HCT116 (cell line): ENCODE data around the gene GRIN3B. TPM values are rescaled to one million over a fixed set of nuclear protein-coding genes. Genes with fewer than 3 reads are reported as not detected.

Experiments used
- ATAC-seq: fragments of 200-7000 bp; cut with Tn5 transposase; 2 replicates; pipeline ENCODE4 v1.9.1; 2020; ENCODE audit warnings: mild to moderate bottlenecking, moderate library complexity
- BruUV-seq: library from RNA; stranded (reverse); fragments of 400-500 nt; replicated peaks from 2 replicates; lab custom pipeline; 2021; lab: Mats Ljungman, UMichigan
- CTCF ChIA-PET: fragments of 300-600 bp; sonication (Branson Sonifier 250); formaldehyde crosslinking; loops from one replicate; lab custom pipeline; 2021; ENCODE audit warnings: antibody characterized with exemption; lab: Charles Lee
- POLR2A ChIA-PET: fragments of 300-600, 350-600 bp; sonication (Branson Sonifier 250); formaldehyde crosslinking; loops from one replicate; lab custom pipeline; 2021; ENCODE audit warnings: antibody characterized with exemption; lab: Charles Lee
- RAD21 ChIA-PET, 2 experiments: fragments of 300-600 bp; sonication (Branson Sonifier 250); formaldehyde crosslinking; loops; one replicate each; lab custom pipeline; 2023; ENCODE audit warnings: low total read pairs in 2 of 2; ENCODE audit not compliant: uncharacterized antibody in 2 of 2, unreplicated experiment in 2 of 2, low non-redundant PET in 1 of 2; lab: Charles Lee
- DNase-seq: peaks from one replicate; pipeline ENCODE4 v3.0.0-alpha.2; 2010; ENCODE audit warnings: low read depth, low spot score
- H2AFZ ChIP-seq: fragments of 200-600 bp; shearing (Covaris generic), sonication (generic); 2 replicates; pipeline ENCODE4 v1.6.1; 2017; ENCODE audit warnings: low read depth, mixed run types, mixed read lengths, antibody characterized with exemption, low read length; ENCODE audit not compliant: poor library complexity, severe bottlenecking
- H3K27ac ChIP-seq: 2 replicates; pipeline ENCODE4 v1.5.1; 2012; ENCODE audit warnings: low read depth, low read length
- H3K27me3 ChIP-seq: fragments of 200-600 bp; sonication (generic); 2 replicates; pipeline ENCODE4 v1.6.1; 2016; ENCODE audit warnings: mixed run types, low read length, mixed read lengths; ENCODE audit not compliant: insufficient read depth
- H3K36me3 ChIP-seq, 2 experiments: fragments of 200-500 bp in 1 of 2; fragments of 200-600 bp in 1 of 2; sonication (Bioruptor generic) in 1 of 2; sonication (generic) in 1 of 2; 2 replicates each; pipeline versions ENCODE4 v1.5.1 to v1.6.1; 2014 to 2016; ENCODE audit warnings: low read length in 2 of 2, inconsistent platforms in 1 of 2, mixed read lengths in 1 of 2, mixed run types in 1 of 2; ENCODE audit not compliant: insufficient read depth in 2 of 2, control insufficient read depth in 1 of 2
- H3K4me1 ChIP-seq, 2 experiments: fragments of 200-600 bp in 1 of 2; sonication (generic) in 1 of 2; 2 replicates each; pipeline versions ENCODE4 v1.5.1 to v1.6.1; 2012 to 2017; ENCODE audit warnings: low read length in 2 of 2, inconsistent platforms in 1 of 2, mild to moderate bottlenecking in 1 of 2, mixed read lengths in 1 of 2, mixed run types in 1 of 2, moderate library complexity in 1 of 2; ENCODE audit not compliant: insufficient read depth in 2 of 2, control insufficient read depth in 1 of 2
- H3K4me2 ChIP-seq: fragments of 200-600 bp; sonication (generic); 2 replicates; pipeline ENCODE4 v1.6.1; 2017; ENCODE audit warnings: mixed run types, low read length, mixed read lengths
- H3K4me3 ChIP-seq, 2 experiments: fragments of 200-600 bp in 1 of 2; sonication (generic) in 1 of 2; replicated peaks in 1 of 2; 2 replicates each; pipeline ENCODE4 v1.5.1; 2011 to 2016; ENCODE audit warnings: low read length in 2 of 2, control low read depth in 1 of 2, low read depth in 1 of 2, mild to moderate bottlenecking in 1 of 2, mixed read lengths in 1 of 2, mixed run types in 1 of 2
- H3K79me2 ChIP-seq: fragments of 200-600 bp; sonication (generic); 2 replicates; pipeline ENCODE4 v1.6.1; 2017; ENCODE audit warnings: mild to moderate bottlenecking, mixed run types, low read length, moderate library complexity, mixed read lengths; ENCODE audit not compliant: insufficient read depth
- H3K9ac ChIP-seq: fragments of 200-600 bp; sonication (generic); 2 replicates; pipeline ENCODE4 v1.6.1; 2016; ENCODE audit warnings: low read length, mixed read lengths
- H3K9me2 ChIP-seq: fragments of 200-600 bp; sonication (generic), shearing (Covaris generic); 2 replicates; pipeline ENCODE4 v1.6.1; 2017; ENCODE audit warnings: mixed run types, mild to moderate bottlenecking, moderate library complexity; ENCODE audit not compliant: insufficient read depth
- H3K9me3 ChIP-seq, 2 experiments: fragments of 200-500 bp in 1 of 2; fragments of 200-600 bp in 1 of 2; sonication (Bioruptor generic) in 1 of 2; sonication (generic) in 1 of 2; 2 replicates each; pipeline ENCODE4 v1.6.1; 2014 to 2017; ENCODE audit warnings: low read length in 2 of 2, mixed read lengths in 2 of 2, inconsistent platforms in 1 of 2, low read depth in 1 of 2, mild to moderate bottlenecking in 1 of 2, mixed run types in 1 of 2, moderate library complexity in 1 of 2; ENCODE audit not compliant: control insufficient read depth in 1 of 2, insufficient read depth in 1 of 2
- H4K20me1 ChIP-seq: fragments of 200-600 bp; sonication (generic), shearing (Covaris generic); 2 replicates; pipeline ENCODE4 v1.6.1; 2017; ENCODE audit warnings: mixed run types, mild to moderate bottlenecking, moderate library complexity; ENCODE audit not compliant: insufficient read depth
- ELF1 ChIP-seq: IDR thresholded peaks from 2 replicates; pipeline ENCODE4 v1.6.1; 2012; ENCODE audit warnings: low read depth, borderline replicate concordance
- EZH2phosphoT487 ChIP-seq: fragments of 200-600 bp; IDR thresholded peaks from 2 replicates; pipeline ENCODE4 v1.6.1; 2018; ENCODE audit warnings: antibody characterized with exemption, borderline replicate concordance
- POLR2AphosphoS5 ChIP-seq: IDR thresholded peaks from 2 replicates; pipeline ENCODE4 v1.6.1; 2011; ENCODE audit warnings: mild to moderate bottlenecking, low read depth, low read length, moderate library complexity
- SIN3A ChIP-seq: IDR thresholded peaks from 2 replicates; pipeline ENCODE4 v1.6.1; 2012; ENCODE audit warnings: low read depth
- TCF7L2 ChIP-seq: IDR thresholded peaks from 2 replicates; pipeline ENCODE4 v1.7.0; 2011; ENCODE audit warnings: borderline replicate concordance, inconsistent platforms; ENCODE audit not compliant: insufficient read depth, insufficient read length; ENCODE audit errors: extremely low read depth
- YY1 ChIP-seq: IDR thresholded peaks from 2 replicates; pipeline ENCODE4 v1.6.1; 2011; ENCODE audit warnings: low read length, low read depth, moderate library complexity, mild to moderate bottlenecking; ENCODE audit not compliant: insufficient replicate concordance; ENCODE audit errors: extremely low read depth
- ZFX ChIP-seq: fragments of 450-650 bp; IDR thresholded peaks from 2 replicates; pipeline ENCODE4 v1.6.1; 2017
- intact Hi-C: fragments of 100-400 bp; cut with micrococcal nuclease; formaldehyde crosslinking; loops from 2 replicates; pipeline ENCODE4 v1.10.0; 2022
- total RNA-seq: library from RNA; stranded (reverse); gene quantifications from one replicate; pipeline ENCODE4 v1.2.1, GENCODE V29; 2021; ENCODE audit not compliant: unreplicated experiment
- TF ChIP-seq, protein P1 (sequence below), 3 experiments: fragments of 200-600 bp in 1 of 3; sonication (generic) in 1 of 3; IDR thresholded peaks in 2 of 3; conservative IDR thresholded peaks in 1 of 3; 2 replicates each; pipeline ENCODE4 v1.5.1; 2012 to 2017; ENCODE audit warnings: low read depth in 2 of 3, low read length in 2 of 3, antibody characterized with exemption in 1 of 3, borderline replicate concordance in 1 of 3, control low read depth in 1 of 3, mild to moderate bottlenecking in 1 of 3, mixed read lengths in 1 of 3, mixed run types in 1 of 3, moderate library complexity in 1 of 3; ENCODE audit not compliant: insufficient read depth in 1 of 3
- TF ChIP-seq, protein P2 (sequence below): IDR thresholded peaks from 2 replicates; pipeline ENCODE4 v1.6.1; 2012

The GRIN3B gene
- total RNA-seq, 1 experiment from 2014 or later: 0.69 TPM

- TF ChIP-seq, protein P1, sequence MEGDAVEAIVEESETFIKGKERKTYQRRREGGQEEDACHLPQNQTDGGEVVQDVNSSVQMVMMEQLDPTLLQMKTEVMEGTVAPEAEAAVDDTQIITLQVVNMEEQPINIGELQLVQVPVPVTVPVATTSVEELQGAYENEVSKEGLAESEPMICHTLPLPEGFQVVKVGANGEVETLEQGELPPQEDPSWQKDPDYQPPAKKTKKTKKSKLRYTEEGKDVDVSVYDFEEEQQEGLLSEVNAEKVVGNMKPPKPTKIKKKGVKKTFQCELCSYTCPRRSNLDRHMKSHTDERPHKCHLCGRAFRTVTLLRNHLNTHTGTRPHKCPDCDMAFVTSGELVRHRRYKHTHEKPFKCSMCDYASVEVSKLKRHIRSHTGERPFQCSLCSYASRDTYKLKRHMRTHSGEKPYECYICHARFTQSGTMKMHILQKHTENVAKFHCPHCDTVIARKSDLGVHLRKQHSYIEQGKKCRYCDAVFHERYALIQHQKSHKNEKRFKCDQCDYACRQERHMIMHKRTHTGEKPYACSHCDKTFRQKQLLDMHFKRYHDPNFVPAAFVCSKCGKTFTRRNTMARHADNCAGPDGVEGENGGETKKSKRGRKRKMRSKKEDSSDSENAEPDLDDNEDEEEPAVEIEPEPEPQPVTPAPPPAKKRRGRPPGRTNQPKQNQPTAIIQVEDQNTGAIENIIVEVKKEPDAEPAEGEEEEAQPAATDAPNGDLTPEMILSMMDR (IDR thresholded peaks at IDR 0.05 in 2 of 3, conservative IDR thresholded peaks at IDR 0.05 in 1 of 3; ENCODE audit: borderline replicate concordance in 1 of 3, insufficient read depth in 1 of 3, low read depth in 2 of 3, low read length in 2 of 3): no peak
- TF ChIP-seq, protein P2, sequence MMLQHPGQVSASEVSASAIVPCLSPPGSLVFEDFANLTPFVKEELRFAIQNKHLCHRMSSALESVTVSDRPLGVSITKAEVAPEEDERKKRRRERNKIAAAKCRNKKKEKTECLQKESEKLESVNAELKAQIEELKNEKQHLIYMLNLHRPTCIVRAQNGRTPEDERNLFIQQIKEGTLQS: no peak
- TF ChIP-seq YY1: no peak
Observed at GRCh38 chr19:1004204-1004802, 4.1 kb downstream of the GRIN3B start (continued).

DNA sequence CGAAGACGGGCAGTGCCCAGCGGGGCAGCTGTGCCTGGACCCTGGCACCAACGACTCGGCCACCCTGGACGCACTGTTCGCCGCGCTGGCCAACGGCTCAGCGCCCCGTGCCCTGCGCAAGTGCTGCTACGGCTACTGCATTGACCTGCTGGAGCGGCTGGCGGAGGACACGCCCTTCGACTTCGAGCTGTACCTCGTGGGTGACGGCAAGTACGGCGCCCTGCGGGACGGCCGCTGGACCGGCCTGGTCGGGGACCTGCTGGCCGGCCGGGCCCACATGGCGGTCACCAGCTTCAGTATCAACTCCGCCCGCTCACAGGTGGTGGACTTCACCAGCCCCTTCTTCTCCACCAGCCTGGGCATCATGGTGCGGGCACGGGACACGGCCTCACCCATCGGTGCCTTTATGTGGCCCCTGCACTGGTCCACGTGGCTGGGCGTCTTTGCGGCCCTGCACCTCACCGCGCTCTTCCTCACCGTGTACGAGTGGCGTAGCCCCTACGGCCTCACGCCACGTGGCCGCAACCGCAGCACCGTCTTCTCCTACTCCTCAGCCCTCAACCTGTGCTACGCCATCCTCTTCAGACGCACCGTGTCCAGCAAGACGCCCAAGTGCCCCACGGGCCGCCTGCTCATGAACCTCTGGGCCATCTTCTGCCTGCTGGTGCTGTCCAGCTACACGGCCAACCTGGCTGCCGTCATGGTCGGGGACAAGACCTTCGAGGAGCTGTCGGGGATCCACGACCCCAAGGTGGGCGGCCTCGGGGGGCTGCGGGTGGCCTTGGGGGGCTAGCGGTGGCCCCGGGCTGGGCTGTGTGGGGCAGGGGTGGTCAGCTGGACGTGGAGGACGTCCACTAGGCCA is 4.8 kb downstream of the GRIN3B start:
- no peak for TF ChIP-seq ZFX
- TF ChIP-seq, protein P2: no peak
- TF ChIP-seq SIN3A: no peak
- TF ChIP-seq ELF1: no peak
- TF ChIP-seq TCF7L2: no peak
- TF ChIP-seq POLR2AphosphoS5: no peak
- no peak for TF ChIP-seq YY1
- TF ChIP-seq EZH2phosphoT487: no peak
- Histone ChIP-seq H3K9me3 (no peaks in the 10 kb centered on the region), H3K4me2 (no peak overlapping the region), H3K27ac (no peak overlapping the region), H3K4me3 (no peak overlapping the region), H3K36me3 (no peaks in the 10 kb centered on the region), H3K79me2 (no peaks in the 10 kb centered on the region), H3K9ac (no peak overlapping the region), H2AFZ (no peak overlapping the region), H3K9me2 (no peaks in the 10 kb centered on the region), H4K20me1 (no peaks in the 10 kb centered on the region), H3K27me3 (no peaks in the 10 kb centered on the region), H3K4me1 (peaks cover 3 to 10% of the 10 kb centered on the region in 2 experiments; a peak in 2 of 4 replicates)
- DNase-seq (no peak), ATAC-seq (no peak)
- no TSS peak for BruUV-seq
- ChIA-PET CTCF (no interaction called here), POLR2A (no interaction called here), RAD21 (no interaction called here)
- intact Hi-C loops: no loop called here
